Thyroid gland (tissue), 4 donors: ENCODE data around the gene SMIM36.

Experiments
- POLR2A ChIP-seq, 2 donors: fragments of 450-650 bp; IDR thresholded peaks; one replicate each; pipeline ENCODE4 v1.6.1; 2017; ENCODE audit warnings: antibody characterized with exemption in 2 of 2, mild to moderate bottlenecking in 2 of 2, moderate library complexity in 1 of 2
- TF ChIP-seq, protein P1 (sequence below), 6 experiments: fragments of 200-600 bp in 3 of 6; fragments of 450-650 bp in 3 of 6; sonication (generic) in 3 of 6; IDR thresholded peaks; one replicate each; pipeline ENCODE4 v1.5.1; 2016 to 2019; ENCODE audit warnings: antibody characterized with exemption in 6 of 6, mild to moderate bottlenecking in 2 of 6, inconsistent platforms in 1 of 6, moderate library complexity in 1 of 6

DNA sequence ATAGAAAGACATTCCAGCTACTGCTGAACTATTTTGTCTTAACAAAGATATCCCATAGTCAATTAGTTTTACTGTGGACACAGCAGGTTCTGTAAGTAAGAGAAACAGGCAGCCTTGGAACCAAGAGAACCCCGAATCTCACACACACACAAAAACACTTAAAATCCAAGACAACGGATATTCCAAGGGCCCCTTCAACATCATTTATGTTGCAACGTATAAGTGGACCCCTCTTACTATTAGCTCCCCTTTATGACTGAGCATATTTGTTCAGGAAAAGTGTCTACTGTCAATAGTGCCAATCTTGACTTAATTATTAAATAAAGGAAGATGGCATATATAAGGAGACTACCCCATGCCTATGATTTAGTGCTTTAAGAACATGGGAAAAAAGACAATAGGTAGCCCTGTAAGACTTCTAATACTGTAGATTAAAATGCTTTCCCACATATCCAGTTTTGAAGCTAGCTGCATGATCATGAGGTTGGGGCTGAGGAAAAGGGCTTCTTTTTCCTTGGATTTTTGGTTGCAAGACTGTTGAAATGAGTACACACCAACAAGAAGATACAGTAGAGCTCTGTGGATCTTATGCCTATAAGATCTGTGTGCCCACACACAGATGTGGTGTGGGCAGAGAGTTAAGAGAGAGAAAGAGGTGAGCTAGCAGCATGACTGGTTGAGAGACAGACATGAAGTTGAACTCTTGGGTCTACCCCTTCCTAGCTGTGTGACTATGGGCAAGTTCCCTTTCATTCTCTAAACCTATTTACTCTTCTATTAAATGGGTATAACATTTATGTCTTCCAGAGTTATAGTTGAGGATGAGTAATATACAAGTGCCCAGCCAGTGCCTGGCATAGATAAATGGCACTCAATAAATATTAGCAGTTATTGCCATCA is 92.6 kb downstream of the SMIM36 start:
- no peak for TF ChIP-seq POLR2A (IDR thresholded peaks at IDR 0.05)
- TF ChIP-seq, protein P1, sequence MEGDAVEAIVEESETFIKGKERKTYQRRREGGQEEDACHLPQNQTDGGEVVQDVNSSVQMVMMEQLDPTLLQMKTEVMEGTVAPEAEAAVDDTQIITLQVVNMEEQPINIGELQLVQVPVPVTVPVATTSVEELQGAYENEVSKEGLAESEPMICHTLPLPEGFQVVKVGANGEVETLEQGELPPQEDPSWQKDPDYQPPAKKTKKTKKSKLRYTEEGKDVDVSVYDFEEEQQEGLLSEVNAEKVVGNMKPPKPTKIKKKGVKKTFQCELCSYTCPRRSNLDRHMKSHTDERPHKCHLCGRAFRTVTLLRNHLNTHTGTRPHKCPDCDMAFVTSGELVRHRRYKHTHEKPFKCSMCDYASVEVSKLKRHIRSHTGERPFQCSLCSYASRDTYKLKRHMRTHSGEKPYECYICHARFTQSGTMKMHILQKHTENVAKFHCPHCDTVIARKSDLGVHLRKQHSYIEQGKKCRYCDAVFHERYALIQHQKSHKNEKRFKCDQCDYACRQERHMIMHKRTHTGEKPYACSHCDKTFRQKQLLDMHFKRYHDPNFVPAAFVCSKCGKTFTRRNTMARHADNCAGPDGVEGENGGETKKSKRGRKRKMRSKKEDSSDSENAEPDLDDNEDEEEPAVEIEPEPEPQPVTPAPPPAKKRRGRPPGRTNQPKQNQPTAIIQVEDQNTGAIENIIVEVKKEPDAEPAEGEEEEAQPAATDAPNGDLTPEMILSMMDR (IDR thresholded peaks at IDR 0.05) = no peak
